Left renal cortex interstitium (tissue), 4 donors: ENCODE results near the gene SHROOM1. TPM values are rescaled to one million over a fixed set of nuclear protein-coding genes. Genes with fewer than 3 reads are reported as not detected.
"Not testable (repeated sequence)": the region's sequence is repeated elsewhere in the genome, so short reads cannot be mapped to it uniquely, and the experiment has no call there.

Experiments
- DNase-seq, 4 donors: peaks; one replicate each; pipeline ENCODE4 v3.0.0-alpha.2; 2013; ENCODE audit warnings: low read depth in 4 of 4, low spot score in 2 of 4, missing footprints in 1 of 4
- polyA plus RNA-seq, 4 donors: library from polyadenylated mRNA; unstranded; fragments of 120-200 nt; gene quantifications; one replicate each; pipeline ENCODE4 v1.2.1, GENCODE V29; 2013; ENCODE audit not compliant: insufficient read length in 4 of 4

The SHROOM1 gene
- 10 to 100 TPM; 11.6 to 22.7 (median 18.4) TPM for polyA plus RNA-seq

- no peak for DNase-seq
Observed at GRCh38 chr5:132830436-132831094, at the start of gene SHROOM1. Gene SHROOM1 (minus strand): TSS chr5:132830647. CDS start chr5:132826140, 4,507 bp downstream.

DNA sequence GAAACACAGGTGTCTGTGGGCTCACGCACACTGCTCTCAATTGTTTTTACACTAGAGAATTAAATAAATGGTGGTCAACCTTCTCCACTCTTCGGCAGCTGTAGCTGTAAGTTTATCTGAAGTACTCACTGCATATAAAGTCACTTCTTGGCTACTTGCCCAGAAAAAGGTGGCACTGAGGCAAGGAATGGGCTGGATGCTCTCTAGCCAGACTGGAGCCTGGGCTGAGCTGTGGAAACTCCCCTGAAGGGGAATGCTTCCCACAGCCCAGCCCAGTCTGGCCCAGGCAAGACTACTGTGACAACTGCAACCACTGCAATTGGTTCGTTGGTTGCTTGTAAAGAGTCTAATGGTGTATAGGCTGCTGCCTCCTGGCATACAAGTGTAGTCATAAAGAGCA is 47.5 kb upstream of the SHROOM1 start:
- no peak for DNase-seq

DNA sequence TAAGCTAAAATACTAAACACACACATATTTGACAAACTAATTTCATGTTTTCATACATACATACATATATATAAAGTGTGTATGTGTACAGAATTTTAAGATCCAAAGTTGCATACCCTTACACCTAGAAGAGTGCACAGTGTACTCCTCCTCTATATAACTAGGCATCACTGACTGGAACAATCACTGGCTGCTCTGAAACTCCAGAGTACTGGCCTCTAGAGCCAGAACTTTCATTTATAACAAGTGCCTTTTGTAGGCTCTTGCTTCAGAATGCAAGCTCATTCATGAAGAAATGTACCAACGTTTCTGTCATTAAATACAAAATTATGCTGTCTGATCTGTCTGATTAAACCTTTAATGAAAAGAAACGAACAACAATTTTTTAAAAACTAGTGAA is 47.0 kb upstream of the SHROOM1 start:
- no peak for DNase-seq

- DNase-seq, result no peak
Observed at GRCh38 chr5:132876020-132876759, 45.7 kb upstream of the SHROOM1 start.

GRCh38 chr5:132873930-132874271 is 43.5 kb upstream of the SHROOM1 start:
- no peak for DNase-seq

GRCh38 chr5:132873119-132873929 is 42.9 kb upstream of the SHROOM1 start, which contains the start of gene LEAP2:
Gene LEAP2 (plus strand): TSS chr5:132873668. CDS start chr5:132873695, 27 bp downstream.
- DNase-seq, result no peak

DNA sequence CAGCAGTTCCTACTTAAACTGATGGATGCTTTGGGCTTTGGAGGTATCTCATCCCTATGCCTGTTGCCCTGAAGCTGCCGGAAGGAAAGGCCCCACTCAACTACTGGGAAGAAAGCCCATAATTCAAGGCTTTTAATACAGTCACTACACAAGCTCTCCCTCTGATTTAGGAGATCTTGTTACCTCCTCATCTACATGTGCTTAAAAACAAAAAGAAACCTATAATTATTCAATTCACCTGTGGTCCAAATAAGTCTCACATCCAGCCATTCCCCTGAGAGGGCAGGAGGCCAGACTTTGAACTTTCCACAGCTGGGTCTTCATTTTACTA is 42.3 kb upstream of the SHROOM1 start:
- DNase-seq, result no peak

DNA sequence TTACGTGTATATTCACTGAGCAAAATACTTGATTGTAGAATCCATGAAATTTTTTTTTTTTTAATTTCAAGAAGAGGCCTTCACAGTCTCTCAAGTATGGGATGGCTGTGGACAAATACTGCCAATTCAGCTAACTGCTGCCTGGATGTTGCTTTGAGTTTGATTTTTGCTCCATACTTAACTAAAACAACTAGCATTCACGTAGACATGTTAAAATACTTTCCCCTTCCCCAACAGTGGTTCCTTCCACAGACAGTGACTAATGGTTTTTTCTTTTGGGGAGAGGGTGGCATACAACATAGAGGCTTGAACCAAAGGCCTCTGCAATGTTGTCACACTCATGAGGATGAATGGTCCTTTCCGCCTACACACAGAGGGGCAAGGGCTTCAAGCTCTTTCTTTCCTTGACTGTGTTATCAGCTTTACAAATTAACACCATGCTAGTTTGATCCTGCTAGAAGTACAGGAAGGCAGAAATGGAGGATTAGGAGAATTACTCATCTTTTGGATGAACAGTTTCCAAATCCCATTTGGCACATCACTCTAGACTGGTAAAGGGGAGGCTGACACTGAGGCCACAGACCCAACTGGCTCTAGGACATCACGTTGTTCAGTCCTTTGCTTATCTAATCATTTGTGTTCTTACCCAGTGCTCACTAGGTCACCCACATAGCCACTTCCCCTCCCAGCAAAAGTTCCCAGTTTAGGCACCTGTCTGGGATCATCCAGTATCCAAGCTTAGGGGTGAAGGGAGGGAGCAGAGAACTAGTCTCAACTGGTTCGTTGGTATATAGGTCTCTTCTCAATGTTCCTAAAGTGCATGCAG is 41.2 kb upstream of the SHROOM1 start:
- DNase-seq, result no peak

DNA sequence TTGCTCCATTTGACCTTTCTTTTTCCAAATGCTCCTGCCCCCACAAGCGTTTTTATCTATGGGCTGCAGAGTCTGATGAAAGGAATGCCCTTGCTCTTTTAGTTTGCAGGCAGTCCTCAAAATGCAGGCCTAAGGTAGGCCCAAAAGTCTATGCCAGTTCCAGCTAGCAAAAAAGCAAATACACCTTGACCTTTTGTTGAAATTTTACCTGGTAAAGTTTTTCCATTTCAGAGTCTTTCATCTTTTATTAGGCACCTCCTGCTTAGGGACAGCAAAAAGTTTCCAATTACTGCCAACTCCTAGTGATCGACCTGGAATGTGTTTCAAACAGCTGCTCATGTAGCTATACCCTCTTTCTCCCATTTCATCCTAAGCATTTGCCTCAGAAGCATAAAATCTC is 40.4 kb upstream of the SHROOM1 start:
- DNase-seq, result no peak

DNA sequence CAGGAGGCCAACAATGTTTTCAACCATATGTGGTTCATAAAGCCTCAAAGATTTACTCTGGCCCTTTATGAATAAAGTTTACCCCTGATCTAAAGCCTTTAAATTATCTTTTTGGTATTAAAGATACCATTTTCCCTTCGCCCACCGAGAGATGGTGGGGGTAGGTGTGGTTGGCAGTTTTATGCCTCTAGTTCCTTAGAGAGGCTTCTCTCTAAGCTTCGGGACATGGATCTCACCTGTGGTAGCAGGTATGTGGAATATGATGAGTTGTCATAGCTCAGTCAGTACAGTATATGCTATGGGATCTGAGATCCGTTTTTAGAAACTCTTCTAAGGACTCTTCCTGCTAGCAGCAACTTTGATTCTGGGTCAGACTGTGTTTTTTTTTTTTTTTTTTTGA is 38.3 kb upstream of the SHROOM1 start:
- no peak for DNase-seq

DNA sequence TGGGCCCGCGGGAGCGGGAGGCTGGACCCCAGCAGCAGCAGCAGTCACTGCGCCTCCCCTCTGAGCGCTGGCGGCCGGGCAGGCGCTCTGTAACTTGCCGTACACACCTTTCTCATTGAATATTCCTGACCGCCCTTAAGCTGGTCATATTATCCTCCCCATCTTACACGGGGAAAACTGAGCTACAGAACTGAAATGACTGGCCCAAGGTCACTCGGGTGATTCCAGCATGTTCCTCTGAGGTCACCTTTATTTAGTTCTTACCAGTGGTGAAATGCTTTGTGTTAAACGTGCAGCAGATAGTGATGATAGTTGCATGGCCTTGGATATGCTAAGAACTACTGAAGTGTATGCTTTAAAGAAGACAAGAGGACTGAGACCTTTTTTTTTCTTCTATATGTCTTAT is 36.6 kb upstream of the SHROOM1 start:
- DNase-seq, result no peak

DNA sequence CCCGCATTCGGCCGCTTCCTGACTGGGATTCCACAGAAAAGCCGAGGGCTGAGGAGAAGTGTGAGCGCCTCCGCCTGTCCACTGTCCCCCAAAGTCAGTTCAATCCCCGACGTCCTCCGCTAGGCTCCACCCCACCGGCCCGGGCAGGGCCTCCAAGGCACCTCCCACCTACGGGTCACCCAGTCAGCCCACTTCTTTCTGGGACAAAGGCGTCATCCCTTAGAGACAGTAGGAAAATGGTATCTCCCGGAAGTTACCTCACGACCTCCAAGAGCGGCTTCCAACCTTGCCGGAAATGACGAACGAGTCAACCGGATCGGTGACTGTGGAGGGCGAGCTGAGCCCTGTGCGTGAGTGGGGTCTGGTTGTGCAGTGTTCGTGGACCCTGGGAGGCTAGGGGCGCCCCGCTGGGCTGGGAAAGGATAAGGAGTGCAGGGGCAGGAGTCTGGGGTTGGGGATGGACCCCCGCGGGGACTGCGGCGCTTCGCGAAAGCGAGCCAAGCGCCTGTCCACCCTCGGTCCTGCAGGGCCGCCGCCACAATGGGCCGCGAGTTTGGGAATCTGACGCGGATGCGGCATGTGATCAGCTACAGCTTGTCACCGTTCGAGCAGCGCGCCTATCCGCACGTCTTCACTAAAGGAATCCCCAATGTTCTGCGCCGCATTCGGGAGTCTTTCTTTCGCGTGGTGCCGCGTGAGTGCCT is 36.0 kb upstream of the SHROOM1 start, which contains the start of the genes GDF9 and UQCRQ:
GDF9 (minus strand) TSS at position 128 of the 704 bp plus-strand sequence. CDS start 1,936 bp downstream, outside the sequence.
UQCRQ (plus strand) TSS at position 301 of the 704 bp plus-strand sequence; CDS start at position 541, 240 bp downstream.
- peak; percentile 99 to 100 (median 99) for DNase-seq

- DNase-seq, result no peak
Observed at GRCh38 chr5:132865668-132866341, 35.4 kb upstream of the SHROOM1 start.

DNA sequence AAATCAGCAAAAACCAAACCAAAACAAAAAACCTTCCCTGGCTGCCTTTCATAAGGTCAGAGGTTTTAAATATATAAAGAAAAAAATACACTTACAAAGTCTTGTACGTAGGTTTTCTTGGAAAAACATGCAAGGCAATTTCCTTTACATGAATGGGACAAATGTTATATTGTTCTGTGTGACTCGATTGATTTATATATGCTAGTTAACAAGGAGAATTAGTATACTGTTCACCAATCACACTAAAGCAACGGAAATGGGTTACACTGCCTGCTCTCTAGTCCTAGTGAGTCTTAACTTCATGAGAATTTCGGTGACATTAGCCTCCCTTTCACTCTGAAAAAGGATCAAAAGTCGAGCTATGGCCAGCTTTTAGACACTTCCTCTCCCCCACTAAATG is 30.3 kb upstream of the SHROOM1 start:
- DNase-seq, result no peak

GRCh38 chr5:132859889-132860437 is 29.5 kb upstream of the SHROOM1 start:
- DNase-seq, result no peak

- DNase-seq, result no peak
Observed at GRCh38 chr5:132856011-132856410, 25.6 kb upstream of the SHROOM1 start.

- DNase-seq, result not testable (repeated sequence)
Observed at GRCh38 chr5:132854992-132855391, 24.5 kb upstream of the SHROOM1 start.

- DNase-seq, result no peak
Observed at GRCh38 chr5:132854301-132854700, 23.9 kb upstream of the SHROOM1 start.

DNA sequence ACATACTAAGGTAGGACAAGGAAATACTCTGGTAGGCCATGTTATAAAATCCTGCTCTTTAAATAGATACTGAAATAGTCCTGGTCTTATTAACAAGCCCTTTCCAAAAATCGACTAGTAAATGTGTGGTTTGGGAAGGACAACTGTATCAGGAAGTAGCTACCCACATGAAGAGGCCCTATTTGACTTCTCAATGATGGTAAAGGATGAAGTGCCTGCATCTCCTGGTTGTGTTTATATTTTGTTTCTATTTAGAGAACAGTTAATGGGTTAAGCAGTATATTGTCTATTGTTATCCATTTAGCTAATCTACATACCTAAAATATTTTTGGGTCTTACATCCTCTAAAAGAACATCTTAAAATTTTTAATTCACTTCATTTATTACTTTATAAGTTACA is 23.3 kb upstream of the SHROOM1 start:
- DNase-seq, result no peak
